NCI-H526 (cell line): ENCODE results near the gene DOCK7.
"Not testable (repeated sequence)": the region's sequence is repeated elsewhere in the genome, so short reads cannot be mapped to it uniquely, and the experiment has no call there.

Experiments used
- DNase-seq, 2 experiments: peaks; one replicate each; lab custom pipeline; 2025; lab: John Stamatoyannopoulos, UW

The DOCK7 gene

GRCh38 chr1:62613325-62613727 lies 74.9 kb downstream of the DOCK7 start:
- peak in 1 of 2 experiments; percentile 27 for DNase-seq

GRCh38 chr1:62612770-62613169 lies 75.4 kb downstream of the DOCK7 start:
- DNase-seq, result no peak

GRCh38 chr1:62610588-62610987 lies 77.6 kb downstream of the DOCK7 start:
- DNase-seq, result not testable (repeated sequence)

DNA sequence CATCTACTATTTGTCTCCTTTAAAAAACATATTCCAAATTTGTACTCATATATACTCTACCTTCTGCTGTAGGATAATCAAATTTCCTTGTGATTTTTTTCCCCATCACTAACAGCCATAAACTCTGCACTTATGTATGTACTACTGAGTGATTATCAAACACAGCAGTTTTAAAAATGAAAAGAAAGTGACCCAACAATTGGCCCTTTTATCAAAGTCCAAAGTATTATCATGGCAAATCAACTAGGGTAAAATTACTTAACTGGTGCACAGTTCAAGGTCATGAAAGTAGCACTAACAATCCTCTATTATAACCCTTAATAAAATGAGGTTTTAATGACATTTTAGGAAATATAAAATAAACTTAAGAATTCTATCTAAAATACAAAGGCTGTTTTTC lies 79.3 kb downstream of the DOCK7 start:
- DNase-seq, result no peak

DNA sequence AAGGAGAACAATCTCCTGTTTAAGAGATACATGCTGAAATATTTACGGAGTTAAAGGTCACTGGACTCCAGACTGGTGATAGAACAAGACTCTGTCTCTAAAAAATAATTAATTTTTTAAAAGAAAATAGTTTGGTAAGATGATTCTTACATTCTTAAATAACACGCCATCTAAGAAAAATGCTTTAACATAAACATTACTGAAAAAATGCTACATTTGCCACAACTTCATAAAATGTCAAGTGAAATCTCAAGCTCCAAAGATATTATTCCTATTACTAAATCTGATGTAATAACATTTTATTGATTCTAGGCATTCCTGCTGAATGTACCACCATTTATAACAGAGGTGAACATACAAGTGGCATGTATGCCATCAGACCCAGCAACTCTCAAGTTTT lies 86.7 kb downstream of the DOCK7 start:
- DNase-seq, result no peak

GRCh38 chr1:62599044-62599443 lies 89.1 kb downstream of the DOCK7 start:
- no peak for DNase-seq

DNA sequence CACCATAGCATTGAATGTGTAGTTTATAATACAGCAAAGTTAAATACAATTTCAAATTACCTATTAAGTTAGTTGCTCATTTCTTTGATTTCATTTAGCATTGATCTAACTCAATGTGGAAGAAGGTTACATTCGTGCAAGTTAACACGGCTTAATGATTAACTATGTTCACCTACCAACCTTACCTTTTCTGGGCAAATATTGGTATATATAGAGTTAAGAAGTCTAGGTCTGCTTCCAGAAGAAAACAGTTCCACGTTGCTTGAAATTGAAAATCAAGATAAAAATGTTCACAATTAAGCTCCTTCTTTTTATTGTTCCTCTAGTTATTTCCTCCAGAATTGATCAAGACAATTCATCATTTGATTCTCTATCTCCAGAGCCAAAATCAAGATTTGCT lies 90.9 kb downstream of the DOCK7 start, which contains the start of gene ANGPTL3:
ANGPTL3 (plus strand) TSS at position 240 of the 400 bp plus-strand sequence; CDS start at position 287, 47 bp downstream.
- DNase-seq, result no peak

DNA sequence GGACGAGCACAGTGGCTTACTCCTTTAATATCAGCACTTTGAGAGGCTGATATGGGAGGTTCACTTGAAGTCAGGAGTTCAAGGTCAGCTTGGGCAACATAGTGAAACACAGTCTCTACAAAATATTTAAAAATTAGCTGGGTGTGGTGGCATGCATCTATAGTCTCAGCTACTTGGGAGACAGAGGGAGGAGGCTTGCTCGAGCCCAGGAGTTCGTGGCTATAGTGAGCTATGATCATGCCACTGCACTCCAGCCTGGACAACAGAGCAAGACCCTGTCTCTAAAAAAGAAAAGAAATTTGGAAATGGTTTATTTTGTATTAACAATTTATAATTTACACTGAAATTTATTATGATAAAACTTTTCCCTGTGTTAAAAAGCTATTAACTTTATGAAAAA lies 92.5 kb downstream of the DOCK7 start:
- DNase-seq, result no peak

DNA sequence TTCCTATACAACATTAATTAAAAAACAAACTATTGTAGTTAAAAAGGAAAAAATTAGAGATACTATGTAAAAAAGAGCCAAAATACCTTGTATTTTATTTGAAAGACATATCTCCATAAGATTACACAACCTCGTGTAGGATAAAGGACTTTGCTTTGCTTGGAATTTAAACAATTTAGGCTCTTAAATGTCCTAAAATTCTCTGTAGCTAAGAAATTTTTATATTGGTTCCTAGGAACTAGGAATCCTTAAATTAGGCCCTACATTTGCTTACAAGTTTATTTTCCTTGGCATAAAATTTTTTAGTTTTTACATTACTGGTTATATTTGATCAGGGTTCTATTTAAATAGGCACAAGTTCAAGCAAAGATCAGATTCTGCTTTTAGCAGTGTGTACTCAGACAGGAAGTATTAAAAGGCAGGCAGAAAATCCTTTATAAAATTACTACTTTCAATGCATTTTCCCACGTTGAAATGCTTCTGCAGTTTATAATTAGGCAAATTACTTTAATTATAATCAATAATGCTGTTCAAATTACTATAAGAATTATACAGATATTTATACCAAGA lies 94.3 kb downstream of the DOCK7 start:
- DNase-seq, result no peak

DNA sequence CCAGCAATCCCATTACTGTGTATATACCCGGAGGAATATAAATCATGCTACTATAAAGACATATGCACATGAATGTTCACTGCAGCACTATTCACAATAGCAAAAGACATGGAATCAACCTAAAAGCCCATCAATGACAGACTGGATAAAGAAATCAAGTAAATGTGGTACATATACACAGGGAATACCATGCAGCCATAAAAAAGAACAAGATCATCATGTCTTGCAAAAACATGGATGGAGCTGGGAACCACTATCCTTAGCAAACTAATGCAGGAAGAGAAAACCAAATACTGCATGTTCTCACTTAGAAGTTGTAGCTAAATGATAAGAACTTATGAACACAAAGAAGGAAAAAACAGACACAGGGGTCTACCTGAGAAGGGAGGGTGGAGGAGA lies 97.2 kb downstream of the DOCK7 start:
- DNase-seq, result no peak

DNA sequence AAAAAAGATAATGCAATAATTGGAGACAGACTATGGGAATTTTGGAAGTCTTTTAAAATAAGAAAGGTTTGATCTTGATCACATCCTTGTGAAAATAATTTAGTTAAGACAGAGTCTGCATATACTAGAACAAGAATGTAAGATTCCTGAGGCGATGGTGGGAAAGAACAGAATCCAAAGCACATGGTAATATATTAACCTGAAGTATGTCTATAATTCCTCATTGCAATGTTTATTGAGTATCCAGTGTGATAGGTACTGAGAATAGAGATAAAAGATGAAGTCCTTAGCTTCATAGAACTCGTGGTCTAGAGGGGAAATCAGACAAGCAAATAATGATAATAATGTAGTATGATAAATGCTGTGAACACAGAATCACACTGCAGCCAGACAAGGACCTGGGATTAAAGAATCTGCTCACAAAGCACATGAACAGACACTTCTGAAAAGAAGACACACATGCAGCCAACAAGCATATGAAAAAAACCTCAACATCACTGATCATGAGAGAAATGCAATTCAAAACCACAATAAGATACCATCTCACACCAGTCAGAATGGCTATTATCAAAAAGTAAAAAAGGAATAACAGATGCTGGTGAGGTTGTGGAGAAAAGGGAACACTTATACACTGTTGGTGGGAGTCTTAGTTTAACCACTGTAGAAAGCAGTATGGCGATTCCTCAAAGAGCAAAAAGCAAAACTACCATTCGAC lies 97.8 kb downstream of the DOCK7 start:
- no peak for DNase-seq

DNA sequence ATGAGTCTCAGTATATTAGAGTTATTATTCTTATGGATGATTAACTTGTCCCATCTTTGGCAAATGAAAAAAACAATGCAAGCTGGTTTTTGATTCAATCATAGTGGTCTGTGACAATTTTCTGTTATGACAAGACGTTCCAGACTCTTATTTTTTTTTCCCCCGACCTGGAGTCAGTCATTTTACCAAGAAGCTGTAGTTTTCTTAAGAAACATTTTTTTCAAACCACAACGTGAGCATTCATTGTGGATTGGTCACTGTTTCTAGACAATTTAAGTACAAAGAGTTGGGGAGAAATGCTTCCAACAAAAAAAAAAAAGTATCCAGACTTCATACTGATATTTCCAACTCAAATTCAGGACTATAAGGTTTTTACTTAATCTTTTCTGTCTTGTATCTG lies 98.9 kb downstream of the DOCK7 start:
- DNase-seq, result no peak

DNA sequence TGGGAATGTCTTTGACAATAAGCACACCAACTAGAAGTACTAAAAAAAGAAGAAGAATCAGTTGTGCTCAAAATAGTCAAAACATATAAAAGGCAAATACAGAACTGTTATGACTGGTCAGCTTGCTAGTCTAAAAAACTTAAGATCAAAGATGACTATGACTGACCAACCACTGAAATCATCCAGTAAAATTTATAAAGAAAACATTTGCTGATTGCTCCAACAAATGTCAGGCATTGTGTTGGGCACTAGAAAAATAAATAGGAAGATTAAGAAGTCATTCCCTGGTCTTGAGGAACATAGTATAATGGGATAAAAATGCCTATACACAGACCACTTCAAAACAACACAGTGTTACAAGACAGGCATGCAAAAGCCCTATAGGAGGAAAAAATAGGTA lies 100.2 kb downstream of the DOCK7 start:
- DNase-seq, result no peak

- DNase-seq, result no peak
These were observed 102.6 kb downstream of the DOCK7 start for GRCh38 chr1:62585469-62586155.

DNA sequence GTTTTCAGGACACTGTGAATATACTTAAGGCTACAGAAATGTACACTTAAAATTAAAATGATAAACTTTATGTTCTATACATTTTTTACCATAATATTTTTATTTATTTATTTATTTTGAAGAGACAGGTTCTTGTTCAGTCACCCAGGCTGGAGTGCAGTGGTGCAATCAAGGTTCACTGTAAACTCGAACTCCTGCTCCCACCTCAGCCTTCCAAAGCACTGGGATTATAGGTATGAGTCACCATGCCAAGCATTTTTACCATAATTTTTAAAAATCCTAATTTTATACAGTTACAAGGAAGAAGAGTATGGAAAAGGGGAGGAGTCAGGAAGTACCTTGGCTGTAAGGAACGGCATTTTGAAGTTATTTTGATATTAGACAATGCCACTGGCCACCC lies 114.5 kb downstream of the DOCK7 start:
- no peak for DNase-seq

- no peak for DNase-seq
These were observed 115.7 kb downstream of the DOCK7 start for GRCh38 chr1:62572476-62572875.

GRCh38 chr1:62571517-62571916 lies 116.7 kb downstream of the DOCK7 start:
- DNase-seq, result not testable (repeated sequence)

GRCh38 chr1:62567926-62568325 lies 120.3 kb downstream of the DOCK7 start:
- not testable (repeated sequence) for DNase-seq

- DNase-seq, result not testable (repeated sequence)
These were observed 121.0 kb downstream of the DOCK7 start for GRCh38 chr1:62567182-62567581.

GRCh38 chr1:62561306-62561705 lies 126.9 kb downstream of the DOCK7 start:
- DNase-seq, result no peak

- no peak for DNase-seq
These were observed 143.6 kb downstream of the DOCK7 start for GRCh38 chr1:62544570-62544969.

DNA sequence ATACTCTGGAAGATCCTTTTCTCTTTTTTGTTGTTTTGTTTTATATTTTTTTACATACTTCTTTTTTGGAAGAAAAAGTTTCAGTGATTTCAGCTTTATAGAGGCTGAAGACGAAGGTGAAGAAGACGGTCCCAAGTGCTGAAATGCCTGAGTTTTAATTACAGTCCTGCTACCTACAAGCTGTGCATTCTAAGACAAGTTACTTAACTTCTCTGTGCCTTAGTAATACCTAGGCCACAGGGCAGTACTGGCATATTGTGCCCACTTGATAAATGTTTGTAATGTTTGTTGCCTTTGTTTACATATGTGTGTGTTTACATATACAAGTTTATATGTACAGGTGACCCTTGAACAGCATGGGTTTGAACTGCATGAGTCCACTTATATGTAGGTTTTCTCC lies 147.1 kb downstream of the DOCK7 start:
- no peak for DNase-seq

DNA sequence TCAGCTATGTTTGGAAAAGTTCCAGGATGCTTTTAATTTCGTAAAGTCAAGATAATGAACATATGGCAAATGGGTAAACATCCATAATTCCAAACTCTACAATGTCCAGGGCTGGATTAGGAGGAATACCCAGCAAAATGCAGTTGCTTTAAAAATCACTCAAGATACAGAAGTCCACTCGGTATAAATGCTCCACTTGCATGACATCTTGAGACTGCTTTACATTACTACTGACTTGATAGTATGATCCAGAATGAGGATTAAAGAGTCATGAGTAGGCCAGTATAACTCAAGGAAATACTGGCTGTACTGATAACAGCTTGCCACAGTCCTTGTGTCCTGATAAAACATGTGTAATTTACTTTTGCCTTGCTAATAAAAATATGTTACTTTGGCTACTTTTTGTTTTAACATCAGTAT lies 149.1 kb downstream of the DOCK7 start:
- DNase-seq, result no peak
